Astrocyte (in vitro differentiated cells and primary cell): Measurements from ENCODE around the gene ADNP2. TPM values are rescaled to one million over a fixed set of nuclear protein-coding genes. Genes with fewer than 3 reads are reported as not detected.

Experiments used
- DNase-seq: peaks from one replicate; pipeline ENCODE4 v3.0.0-alpha.2; 2010; ENCODE audit warnings: low read depth
- FAIRE-seq: peaks from 2 replicates; lab custom pipeline; 2011; peaks lifted over from hg19 to GRCh38; lab: Jason Lieb, UNC
- H2AFZ ChIP-seq: 2 replicates; pipeline ENCODE4 v1.6.0; 2012; ENCODE audit warnings: low read depth, low read length, inconsistent platforms
- H3K27ac ChIP-seq: 2 replicates; pipeline ENCODE4 v1.5.1; 2011; ENCODE audit warnings: low read depth, low read length, inconsistent platforms
- H3K27me3 ChIP-seq: 2 replicates; pipeline ENCODE4 v1.6.0; 2011; ENCODE audit warnings: low read length, inconsistent platforms; ENCODE audit not compliant: insufficient read depth
- H3K36me3 ChIP-seq: 2 replicates; pipeline ENCODE4 v1.5.1; 2011; ENCODE audit warnings: low read length, inconsistent platforms; ENCODE audit not compliant: insufficient read depth
- H3K4me1 ChIP-seq: 2 replicates; pipeline ENCODE4 v1.5.1; 2011; ENCODE audit warnings: low read length, inconsistent platforms; ENCODE audit not compliant: insufficient read depth
- H3K4me2 ChIP-seq: 2 replicates; pipeline ENCODE4 v1.6.0; 2012; ENCODE audit warnings: low read length, inconsistent platforms
- H3K4me3 ChIP-seq: 2 replicates; pipeline ENCODE4 v1.5.1; 2011; ENCODE audit warnings: low read depth, mild to moderate bottlenecking, low read length, inconsistent platforms; ENCODE audit not compliant: insufficient read depth
- H3K79me2 ChIP-seq: 2 replicates; pipeline ENCODE4 v1.6.0; 2012; ENCODE audit warnings: mild to moderate bottlenecking, low read length, inconsistent platforms; ENCODE audit not compliant: insufficient read depth
- H3K9ac ChIP-seq: 2 replicates; pipeline ENCODE4 v1.6.0; 2012; ENCODE audit warnings: mild to moderate bottlenecking, low read length, inconsistent platforms
- H3K9me3 ChIP-seq: 2 replicates; pipeline ENCODE4 v1.5.1; 2012; ENCODE audit warnings: low read depth, mild to moderate bottlenecking, low read length, inconsistent platforms; ENCODE audit not compliant: insufficient read depth
- H4K20me1 ChIP-seq: 2 replicates; pipeline ENCODE4 v1.6.0; 2012; ENCODE audit warnings: low read length, inconsistent platforms; ENCODE audit not compliant: insufficient read depth
- H3K27ac Mint-ChIP-seq: one replicate; pipeline ENCODE4 v1.8.0; 2021; ENCODE audit warnings: mild to moderate bottlenecking, mixed read lengths; ENCODE audit not compliant: unreplicated experiment
- H3K27me3 Mint-ChIP-seq: one replicate; pipeline ENCODE4 v1.8.0; 2021; ENCODE audit warnings: low read depth, mixed read lengths; ENCODE audit not compliant: unreplicated experiment
- H3K36me3 Mint-ChIP-seq: one replicate; pipeline ENCODE4 v1.8.0; 2021; ENCODE audit warnings: low read depth, mixed read lengths; ENCODE audit not compliant: unreplicated experiment
- H3K4me1 Mint-ChIP-seq: one replicate; pipeline ENCODE4 v1.8.0; 2021; ENCODE audit warnings: low read depth, mixed read lengths; ENCODE audit not compliant: unreplicated experiment
- H3K4me3 Mint-ChIP-seq: one replicate; pipeline ENCODE4 v1.8.0; 2021; ENCODE audit warnings: mild to moderate bottlenecking, moderate library complexity, mixed read lengths; ENCODE audit not compliant: unreplicated experiment
- H3K9me3 Mint-ChIP-seq: one replicate; pipeline ENCODE4 v1.8.0; 2021; ENCODE audit warnings: mild to moderate bottlenecking, mixed read lengths; ENCODE audit not compliant: unreplicated experiment
- EZH2 ChIP-seq: IDR thresholded peaks from 2 replicates; pipeline ENCODE4 v1.6.1; 2012; ENCODE audit warnings: mild to moderate bottlenecking, low read length, inconsistent platforms; ENCODE audit not compliant: insufficient read depth
- total RNA-seq: library from RNA; stranded (reverse); gene quantifications from 2 replicates; pipeline ENCODE4 v1.2.1, GENCODE V29; 2021
- TF ChIP-seq, protein P1 (sequence below): IDR thresholded peaks from 2 replicates; pipeline ENCODE4 v1.5.1; 2011; ENCODE audit warnings: low read depth, mild to moderate bottlenecking, inconsistent platforms, low read length, moderate library complexity; ENCODE audit not compliant: insufficient read depth

ADNP2 gene
- total RNA-seq, 1 donor from 2014 or later: 20.5 TPM

GRCh38 chr18:80145196-80145804 lies 36.2 kb downstream of the ADNP2 start:
- no peaks in the 10 kb centered on the region for H3K27me3 Mint-ChIP-seq
- H3K4me2 ChIP-seq: no peak overlapping the region
- H3K9me3 ChIP-seq: no peaks in the 10 kb centered on the region
- peaks cover 14% of the 10 kb centered on the region for H3K4me1 Mint-ChIP-seq
- H3K79me2 ChIP-seq: peaks cover 4% of the 10 kb centered on the region
- peaks cover 6% of the 10 kb centered on the region for H3K4me1 ChIP-seq
- FAIRE-seq (no peak), DNase-seq (no peak)
- H4K20me1 ChIP-seq: peaks cover 30% of the 10 kb centered on the region
- H3K27ac Mint-ChIP-seq: no peak overlapping the region
- H3K36me3 ChIP-seq: peaks cover 7% of the 10 kb centered on the region
- no peaks in the 10 kb centered on the region for H3K27me3 ChIP-seq
- TF ChIP-seq, protein P1, sequence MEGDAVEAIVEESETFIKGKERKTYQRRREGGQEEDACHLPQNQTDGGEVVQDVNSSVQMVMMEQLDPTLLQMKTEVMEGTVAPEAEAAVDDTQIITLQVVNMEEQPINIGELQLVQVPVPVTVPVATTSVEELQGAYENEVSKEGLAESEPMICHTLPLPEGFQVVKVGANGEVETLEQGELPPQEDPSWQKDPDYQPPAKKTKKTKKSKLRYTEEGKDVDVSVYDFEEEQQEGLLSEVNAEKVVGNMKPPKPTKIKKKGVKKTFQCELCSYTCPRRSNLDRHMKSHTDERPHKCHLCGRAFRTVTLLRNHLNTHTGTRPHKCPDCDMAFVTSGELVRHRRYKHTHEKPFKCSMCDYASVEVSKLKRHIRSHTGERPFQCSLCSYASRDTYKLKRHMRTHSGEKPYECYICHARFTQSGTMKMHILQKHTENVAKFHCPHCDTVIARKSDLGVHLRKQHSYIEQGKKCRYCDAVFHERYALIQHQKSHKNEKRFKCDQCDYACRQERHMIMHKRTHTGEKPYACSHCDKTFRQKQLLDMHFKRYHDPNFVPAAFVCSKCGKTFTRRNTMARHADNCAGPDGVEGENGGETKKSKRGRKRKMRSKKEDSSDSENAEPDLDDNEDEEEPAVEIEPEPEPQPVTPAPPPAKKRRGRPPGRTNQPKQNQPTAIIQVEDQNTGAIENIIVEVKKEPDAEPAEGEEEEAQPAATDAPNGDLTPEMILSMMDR: no peak
- TF ChIP-seq EZH2: no peak
- no peak overlapping the region for H2AFZ ChIP-seq
- no peak overlapping the region for H3K4me3 Mint-ChIP-seq
- H3K9me3 Mint-ChIP-seq: no peaks in the 10 kb centered on the region
- H3K27ac ChIP-seq: no peak overlapping the region
- no peak overlapping the region for H3K4me3 ChIP-seq
- H3K36me3 Mint-ChIP-seq: no peaks in the 10 kb centered on the region
- no peak overlapping the region for H3K9ac ChIP-seq

DNA sequence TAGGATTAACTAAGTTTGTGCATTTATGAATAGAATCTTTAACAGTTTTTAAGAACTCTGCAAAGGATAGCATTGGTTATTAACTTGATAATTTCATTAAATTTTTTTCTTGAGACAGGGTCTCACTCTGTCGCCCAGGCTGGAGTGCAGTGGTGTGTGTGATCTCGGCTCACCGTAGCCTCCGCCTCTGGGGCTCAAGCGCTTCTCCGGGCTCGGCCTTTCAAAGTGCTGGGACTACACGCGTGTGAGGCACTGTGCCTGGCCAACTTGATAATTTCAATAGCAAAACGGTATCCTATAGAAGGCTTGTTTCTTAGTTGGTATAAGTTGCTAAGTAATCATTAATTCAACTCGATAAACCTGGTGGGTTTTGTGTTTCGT lies 38.0 kb downstream of the ADNP2 start:
- Histone ChIP-seq H3K4me3 (peak overlapping the region; percentile 79), H3K9me3 (no peaks in the 10 kb centered on the region), H4K20me1 (peaks cover 19% of the 10 kb centered on the region), H3K36me3 (peaks cover 3% of the 10 kb centered on the region), H3K4me1 (peaks cover 6% of the 10 kb centered on the region), H3K27ac (no peak overlapping the region), H3K79me2 (no peaks in the 10 kb centered on the region), H2AFZ (peak overlapping the region; percentile 71), H3K9ac (peak overlapping the region; percentile 75), H3K4me2 (peak overlapping the region; percentile 93), H3K27me3 (no peaks in the 10 kb centered on the region)
- no peaks in the 10 kb centered on the region for H3K9me3 Mint-ChIP-seq
- peaks cover 16% of the 10 kb centered on the region for H3K4me1 Mint-ChIP-seq
- no peaks in the 10 kb centered on the region for H3K36me3 Mint-ChIP-seq
- DNase-seq (no peak), FAIRE-seq (no peak)
- H3K4me3 Mint-ChIP-seq: peak overlapping the region; percentile 81
- TF ChIP-seq EZH2: no peak
- TF ChIP-seq, protein P1: no peak
- H3K27me3 Mint-ChIP-seq: no peaks in the 10 kb centered on the region
- peak overlapping the region; percentile 53 for H3K27ac Mint-ChIP-seq
